ENCODE measurements around the gene CCDC175.

The CCDC175 gene

DNA sequence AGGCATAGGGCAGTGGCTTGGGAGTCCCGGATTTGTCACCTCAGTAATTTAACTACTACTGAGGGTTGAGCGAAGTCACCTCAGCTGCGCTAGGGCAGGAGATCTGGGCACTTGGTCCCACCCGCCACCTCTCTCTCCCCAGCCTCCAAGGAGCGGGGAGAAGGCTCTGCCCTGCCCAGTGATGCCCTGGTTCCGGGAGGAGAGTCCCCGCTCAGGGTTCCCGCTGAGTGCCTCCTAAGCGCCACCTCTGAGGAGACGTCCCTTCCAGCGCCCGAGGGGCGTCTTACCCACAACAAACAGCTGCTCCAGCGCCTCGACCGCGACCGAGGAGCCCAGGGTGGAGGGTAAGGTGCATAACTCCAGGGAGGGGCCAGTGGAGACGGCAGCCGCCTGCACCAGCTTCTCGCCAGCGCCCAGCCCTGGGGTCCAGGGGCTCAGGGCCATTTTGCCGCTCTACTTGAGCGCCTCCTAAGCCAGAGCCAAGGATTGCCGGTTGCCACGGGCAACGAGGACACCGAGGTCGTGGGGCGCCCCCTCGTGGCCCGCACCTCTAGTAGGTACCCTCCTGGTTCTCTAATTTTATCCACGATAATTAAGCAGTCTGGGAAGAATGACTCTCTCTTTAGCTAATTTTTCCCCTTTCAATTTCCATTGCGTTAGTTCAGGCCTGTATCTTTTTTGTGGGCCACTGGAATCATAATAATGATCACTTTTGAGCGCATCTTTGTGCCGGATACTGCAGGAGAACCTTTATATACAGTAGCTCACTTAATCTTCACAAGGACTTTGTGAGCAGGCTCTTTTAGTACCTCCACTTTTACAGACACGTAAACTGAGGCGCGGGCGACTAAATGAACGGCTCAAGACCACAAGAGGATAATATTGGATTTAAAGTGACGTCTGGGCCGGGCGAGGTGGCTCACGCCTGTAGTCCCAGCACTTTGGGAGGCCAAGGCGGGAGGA lies at the start of gene CCDC175:
CCDC175 (minus strand) TSS at position 481 of the 963 bp plus-strand sequence; CDS start at position 444, 37 bp downstream.
- DNase-seq, result peak; percentile 32

DNA sequence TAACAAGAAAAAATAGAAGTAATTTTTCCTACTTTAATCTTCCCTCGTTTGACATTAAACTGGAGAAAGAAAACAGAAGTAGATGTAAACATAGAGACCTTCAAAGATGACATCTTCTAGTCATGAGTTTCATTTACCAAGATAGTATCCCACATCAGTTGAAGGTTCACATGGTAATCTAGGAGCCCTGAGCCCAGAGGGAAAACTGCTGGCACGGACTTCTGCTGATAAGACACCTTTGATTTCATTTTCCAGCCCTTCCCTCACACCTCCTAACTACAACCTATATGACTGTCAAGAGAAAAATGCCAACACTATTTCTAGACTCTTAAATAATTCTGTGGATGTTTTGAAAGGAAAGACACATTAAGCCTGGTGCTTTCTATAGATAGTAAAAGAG lies 46.0 kb upstream of the CCDC175 start:
- DNase-seq, result no peak

DNA sequence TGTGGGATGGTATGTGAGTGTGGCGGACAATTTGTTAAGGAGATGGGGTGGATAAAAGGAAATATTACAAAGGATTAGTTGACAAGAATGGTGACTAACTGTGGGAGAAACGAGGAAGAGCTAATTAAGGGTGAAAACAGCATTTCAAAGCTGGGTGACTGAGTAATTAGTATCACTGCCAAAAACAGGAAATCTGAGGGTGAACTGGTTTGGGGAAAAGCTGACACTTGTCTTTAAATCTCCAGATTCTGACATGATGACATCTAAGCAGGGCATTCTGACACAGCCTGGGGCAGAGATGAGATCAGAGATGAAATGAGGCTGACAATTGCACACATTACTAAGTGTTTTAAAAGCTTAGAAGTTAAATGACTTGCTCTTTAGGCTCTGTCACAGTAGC lies 42.4 kb upstream of the CCDC175 start:
- no peak for DNase-seq

DNA sequence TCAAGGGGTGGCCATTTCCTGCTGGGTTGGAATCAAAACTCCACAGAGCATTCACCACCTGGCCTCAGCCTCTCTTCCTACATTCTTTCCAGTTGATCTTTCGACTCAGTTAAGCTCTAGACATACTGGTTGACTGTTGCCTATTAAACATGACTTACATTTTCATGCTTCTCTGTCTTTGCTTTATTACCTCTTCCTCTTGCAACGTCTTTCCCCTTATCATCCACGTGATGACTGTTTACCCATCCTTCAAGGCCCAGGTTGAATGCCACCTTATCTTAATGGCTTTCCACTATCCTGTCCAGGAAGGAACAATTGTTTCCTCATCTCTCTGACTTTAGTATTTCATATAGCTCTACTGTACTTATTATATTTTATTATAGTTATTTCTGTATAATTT lies 24.4 kb upstream of the CCDC175 start:
- DNase-seq, result no peak

DNA sequence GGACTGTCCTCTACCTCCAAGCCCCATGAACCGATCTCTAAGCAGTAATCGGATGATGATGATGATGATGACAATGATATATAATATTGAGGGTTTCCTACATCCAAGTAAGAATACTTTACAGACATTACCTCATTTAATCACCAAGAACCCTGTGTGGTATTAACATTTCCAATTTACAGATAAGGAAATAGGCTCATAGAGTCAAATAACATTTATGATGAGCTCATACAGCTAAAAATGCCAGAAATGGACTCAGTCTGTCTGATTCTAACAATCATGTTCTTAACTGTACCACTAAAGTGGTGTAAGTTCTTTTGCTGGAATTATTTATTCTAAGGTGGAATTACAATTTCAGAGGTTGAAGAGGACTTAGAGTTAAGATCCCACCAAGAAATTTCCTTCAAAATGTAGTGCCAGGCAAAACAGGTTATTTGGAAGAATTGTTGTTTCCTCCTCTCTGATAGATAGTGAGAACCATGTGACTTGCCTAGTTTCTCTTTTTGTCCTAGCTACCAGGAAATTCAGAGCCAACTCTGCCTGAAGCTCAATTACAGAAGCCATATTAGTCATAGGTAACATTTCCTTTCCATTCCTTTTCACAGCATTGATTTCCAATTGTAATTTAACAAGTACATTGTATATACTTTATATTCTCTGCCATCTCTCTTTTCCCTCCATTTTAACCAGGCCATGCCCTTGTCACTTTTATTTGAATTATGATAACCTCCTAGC lies 23.8 kb upstream of the CCDC175 start:
- DNase-seq, result no peak

DNA sequence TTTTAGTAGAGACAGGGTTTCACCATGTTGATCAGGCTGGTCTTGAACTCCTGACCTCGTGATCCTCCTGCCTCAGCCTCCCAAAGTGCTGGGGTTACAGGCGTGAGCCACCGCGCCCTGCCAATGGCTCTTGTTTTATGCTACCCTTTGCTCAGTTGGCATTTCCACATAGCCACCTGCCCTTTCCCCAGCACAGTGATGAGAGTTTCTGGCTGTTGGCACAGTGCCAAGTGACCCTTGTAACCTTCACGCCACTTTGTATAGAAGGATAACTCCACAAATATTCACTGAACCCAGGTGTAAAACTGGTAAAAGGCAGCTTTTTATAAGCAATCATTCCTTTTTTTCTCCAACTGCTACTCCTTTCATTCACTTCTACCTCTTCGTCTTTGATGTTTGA lies 18.5 kb upstream of the CCDC175 start:
- no peak for DNase-seq

DNA sequence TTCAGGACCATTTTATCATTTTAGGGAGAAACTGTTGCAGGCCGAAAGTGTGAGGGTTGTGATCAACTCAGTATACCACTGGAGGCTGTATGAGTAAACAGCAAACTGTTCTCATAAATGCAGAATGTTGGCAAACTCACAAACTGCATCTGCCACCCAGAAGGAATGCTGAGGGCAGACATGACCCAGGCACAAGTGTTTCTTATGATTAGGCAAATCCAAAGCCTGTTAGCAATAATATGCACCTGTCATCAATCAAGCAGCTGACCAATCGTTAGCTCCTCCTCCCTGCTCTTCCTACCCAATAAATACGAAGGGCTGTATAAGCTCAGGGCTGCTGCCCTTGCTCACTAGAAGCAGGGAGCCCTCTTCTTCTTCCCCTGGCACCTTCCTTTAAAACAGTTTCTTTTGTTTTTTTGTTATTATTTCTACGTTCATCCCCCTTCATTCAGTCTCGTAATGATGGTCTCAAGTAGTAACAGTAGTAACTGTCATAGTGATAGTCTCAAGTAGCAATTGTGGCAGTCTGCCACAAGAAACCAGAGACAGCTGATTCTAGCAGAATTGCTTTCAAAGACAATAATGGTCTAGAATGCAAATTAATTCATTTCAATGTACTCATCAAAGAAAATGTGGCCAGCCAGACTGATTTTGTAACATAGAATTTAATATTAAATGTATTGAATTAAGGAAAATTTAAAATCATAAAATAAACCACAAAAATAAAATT lies 15.2 kb upstream of the CCDC175 start:
- DNase-seq, result no peak

DNA sequence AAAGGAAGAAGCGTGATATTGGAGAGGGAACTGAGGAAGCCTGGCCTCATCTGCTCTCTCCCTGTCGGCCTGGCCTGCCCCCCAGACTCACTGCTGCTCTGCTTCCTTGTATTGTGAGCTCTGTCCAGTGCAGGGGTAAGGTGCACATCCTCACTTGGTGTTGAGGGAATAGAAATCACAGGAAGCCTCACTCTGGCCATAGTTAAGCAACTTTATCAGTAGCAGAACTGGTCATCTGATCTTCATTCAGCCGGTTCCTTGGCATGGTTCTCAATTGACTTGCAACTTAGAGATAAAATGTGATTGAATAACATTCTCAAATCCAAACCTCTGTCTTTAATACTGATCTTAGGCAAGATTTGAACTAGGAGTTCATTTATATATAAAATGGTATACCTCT lies 11.5 kb upstream of the CCDC175 start:
- no peak for DNase-seq

DNA sequence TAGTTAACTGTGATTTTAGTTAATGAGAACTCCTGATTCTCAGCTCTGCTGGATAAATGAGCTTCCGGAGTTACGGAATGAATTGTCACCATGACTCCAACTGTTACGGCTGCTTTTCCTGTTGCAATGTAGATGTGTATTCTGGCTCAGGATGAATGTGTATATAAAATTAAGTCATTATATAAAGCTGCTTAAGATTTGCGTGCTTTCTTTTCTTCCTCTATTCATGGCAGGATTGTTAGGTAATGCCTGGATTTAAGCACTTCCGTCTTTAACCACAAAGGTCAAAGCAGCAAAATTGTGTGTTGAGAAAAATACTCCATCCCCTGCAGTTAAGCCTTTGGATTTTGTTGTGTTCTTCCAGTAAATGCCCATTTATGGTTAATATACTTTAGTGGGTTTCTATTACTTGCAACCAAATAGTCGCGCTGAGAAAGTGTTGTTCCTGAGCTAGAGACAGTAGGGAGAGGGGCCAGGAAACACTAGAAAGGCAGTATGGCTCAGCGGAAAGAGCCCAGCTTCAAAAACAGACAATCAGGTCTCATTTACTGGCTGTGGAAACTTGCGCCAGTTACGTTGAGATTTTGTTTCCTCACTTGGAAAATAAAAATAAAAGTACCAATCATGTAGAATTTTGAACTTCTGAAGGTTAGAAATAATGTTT lies 9.4 kb upstream of the CCDC175 start:
- no peak for DNase-seq

DNA sequence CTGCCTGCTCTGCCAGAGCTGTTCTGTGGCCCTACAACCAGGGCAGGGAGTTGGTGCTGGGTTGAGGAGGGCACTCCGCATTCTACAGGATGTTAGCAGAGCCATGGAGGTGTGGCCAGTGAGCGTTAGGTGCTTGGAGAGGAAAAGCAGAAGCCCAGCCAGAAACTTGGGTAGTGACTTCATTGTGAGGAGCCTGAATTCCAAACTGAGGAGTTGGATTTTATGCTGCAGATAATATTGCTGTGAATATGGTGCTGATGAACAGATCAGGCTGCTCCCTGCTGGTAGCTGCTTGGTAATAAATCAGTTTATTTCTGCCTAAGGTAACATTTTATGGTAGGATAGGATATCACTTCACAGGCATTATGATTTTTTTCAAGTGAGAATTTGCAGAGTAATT lies 7.1 kb upstream of the CCDC175 start:
- DNase-seq, result no peak

DNA sequence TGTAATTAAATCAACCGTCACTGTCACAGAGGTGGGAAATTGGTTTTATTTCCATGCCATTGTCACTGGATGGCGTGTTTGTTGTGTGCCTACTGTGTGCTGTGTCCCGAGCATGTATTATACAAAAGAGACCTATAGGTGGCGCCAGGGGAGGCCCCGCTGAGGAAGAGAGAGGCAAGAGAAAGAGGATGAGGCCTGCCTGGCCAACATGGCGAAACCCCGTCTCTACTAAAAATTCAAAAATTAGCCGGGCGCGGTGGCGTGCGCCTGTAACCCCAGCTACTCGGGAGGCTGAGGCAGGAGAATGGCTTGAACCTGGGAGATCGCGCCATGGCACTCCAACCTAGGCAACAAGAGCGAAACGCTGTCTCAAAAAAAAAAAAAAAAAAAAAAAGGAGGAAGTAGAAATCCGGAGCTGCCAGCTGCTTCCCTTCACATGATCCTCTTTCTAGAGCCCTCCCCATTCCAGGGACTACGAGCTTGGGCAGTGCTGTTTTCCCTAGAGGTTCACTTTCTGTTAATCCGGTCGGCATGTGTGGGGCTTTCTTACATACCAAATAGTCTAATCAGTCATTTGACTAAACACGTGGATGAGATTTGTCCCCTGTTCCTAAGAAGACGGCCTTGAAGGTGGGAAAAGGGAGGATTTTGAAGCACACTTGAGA lies 6.4 kb upstream of the CCDC175 start:
- DNase-seq, result peak; percentile 82

DNA sequence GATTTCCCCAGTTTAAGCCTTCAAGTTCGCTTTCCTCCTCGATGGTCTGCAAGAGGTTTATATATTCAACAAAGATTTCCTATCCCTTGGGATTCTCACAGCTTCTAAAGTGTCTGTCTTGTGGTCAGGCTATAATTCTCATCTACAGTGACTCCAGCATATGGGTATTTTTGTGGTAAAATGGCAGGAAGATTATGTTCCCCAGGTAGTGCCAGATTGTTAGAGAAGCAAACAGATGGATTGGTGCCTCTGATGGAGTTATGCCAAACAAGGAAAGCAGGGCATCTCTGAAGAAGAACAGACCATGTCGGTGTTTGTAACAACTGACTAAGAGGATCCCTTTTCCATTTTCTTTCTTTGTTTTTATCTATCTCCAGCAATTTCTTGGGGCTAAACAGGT lies 5.5 kb upstream of the CCDC175 start:
- peak; percentile 86 for DNase-seq

DNA sequence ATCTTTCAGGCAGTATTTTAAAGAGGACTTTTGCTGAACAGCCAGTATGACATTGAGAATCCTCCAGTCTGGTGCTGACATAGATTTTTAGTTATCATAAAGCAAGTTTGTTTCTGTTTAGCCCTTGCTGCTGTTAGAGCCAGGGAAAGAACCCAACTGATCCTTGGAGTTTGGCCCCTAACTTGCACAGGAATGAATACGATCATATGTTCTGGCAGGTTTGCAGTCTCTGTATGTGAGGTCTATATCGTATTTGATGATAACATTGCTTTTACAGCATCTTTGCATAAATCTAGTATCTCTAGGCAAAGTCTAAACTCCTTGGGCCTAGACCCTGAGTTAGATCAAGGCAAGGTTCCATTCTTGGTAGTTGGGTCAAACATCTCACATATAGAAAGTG lies 4.3 kb upstream of the CCDC175 start:
- DNase-seq, result no peak

DNA sequence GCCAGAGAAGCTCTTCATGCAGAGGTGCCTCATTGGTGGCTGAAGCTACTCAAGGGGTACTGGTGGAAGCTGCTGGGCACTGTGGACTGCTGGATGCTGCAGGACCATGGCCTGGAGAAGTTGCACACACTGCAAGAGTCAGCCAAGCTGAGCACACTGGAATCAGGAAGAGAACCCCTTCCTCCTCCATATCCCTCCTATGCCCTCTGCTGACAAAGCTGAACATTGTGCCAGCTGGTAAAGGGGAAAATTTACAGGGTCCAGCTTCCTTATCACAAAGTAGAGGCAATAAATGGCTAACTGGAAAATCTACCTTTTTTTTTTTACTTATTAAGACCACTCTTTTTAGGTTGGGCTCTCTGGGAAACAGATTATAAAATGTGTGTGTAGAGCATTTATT lies 6.5 kb downstream of the CCDC175 start:
- no peak for DNase-seq

DNA sequence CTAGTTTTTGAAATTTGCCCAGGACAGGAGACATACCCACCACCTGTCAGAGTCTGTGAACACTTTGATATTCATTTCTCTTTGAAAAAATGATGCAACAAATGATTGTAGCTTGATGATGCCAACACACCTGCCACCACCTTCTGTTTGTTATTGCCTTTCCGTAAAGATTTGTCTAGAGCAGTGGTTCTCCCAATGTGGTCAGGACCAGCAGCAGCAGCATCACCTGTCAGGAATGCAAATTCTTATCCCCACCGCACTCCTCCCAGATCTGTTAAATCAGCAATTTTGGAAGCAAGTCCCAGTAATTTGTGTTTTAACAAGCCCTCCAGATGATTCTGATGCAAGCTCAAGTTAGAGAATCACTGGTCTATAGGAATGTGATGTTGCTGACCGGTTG lies 9.9 kb downstream of the CCDC175 start:
- peak; percentile 87 for DNase-seq

DNA sequence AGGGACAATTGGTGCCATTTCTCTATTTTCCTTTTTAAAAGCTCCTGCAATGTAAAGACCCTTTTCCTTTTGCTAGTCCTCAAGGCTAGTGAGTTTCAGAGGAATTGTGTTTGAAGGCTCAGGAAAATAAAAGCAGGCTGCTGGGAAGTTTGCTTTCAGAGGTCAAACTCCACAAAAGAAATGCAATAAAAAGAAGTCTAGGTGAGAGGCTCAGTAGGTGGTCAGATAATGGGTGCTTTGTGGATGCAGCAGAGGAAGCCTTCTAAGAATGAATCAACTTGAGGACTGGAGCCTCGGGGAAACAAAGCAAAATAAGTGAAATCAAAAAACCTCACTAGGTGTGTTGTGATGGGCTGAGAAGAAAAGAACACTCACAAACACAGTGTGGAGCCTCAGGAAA lies 10.3 kb downstream of the CCDC175 start:
- no peak for DNase-seq

DNA sequence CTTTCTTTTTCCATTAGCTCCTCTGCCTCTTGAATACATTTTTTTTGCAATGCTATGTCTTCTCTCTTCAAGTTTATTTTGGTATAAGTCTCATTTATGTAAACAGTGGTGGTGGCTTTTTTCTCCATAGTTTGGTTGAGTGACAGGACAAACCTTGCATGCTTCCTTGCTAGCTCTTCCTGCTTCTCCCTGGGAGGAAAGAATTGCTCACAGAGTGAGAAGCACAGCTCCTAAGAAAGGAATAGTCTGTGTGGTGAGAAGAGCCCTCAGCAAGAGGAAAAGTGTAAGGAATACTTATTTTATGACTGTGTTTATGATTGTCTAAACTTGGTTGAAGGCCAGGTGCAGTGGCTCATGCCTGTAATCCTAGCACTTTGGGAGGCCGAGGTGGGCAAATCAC lies 11.5 kb downstream of the CCDC175 start:
- DNase-seq, result no peak

DNA sequence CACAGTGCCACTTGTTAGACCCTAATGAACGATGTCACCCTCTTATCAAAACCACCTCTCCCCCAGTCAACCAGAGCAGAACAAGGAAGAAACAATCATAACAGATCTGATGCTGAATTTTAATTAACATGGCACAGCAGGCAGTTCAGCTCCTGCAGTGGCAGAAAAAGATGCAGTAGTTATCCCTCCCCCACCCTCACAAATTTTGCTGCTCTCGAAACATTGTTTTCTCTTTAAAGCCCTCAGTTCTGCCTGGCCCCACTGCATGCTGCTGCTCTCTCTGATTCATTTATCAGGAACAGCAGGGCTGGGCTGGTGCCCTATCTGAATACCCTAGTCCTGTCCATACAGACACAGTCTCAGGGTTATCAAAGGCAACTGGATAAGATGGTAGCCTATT lies 12.2 kb downstream of the CCDC175 start:
- no peak for DNase-seq

DNA sequence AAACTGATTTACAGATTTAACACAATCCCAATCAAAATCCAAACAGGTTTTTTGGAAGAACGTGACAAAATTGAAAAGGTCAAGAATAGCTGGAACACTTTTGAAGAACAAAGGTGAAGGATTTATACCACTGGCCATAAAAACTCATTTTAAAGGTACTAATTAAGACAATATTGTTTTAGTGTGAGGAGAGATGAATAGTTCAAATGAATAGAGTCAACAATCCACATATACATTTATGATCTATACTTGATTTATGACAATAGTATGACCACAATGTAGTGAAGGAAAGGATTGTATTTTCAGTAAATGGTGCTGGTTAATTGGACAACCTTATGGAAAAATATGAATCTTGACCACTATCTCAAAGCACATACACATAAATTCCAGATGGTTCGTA lies 29.3 kb downstream of the CCDC175 start:
- DNase-seq, result no peak

DNA sequence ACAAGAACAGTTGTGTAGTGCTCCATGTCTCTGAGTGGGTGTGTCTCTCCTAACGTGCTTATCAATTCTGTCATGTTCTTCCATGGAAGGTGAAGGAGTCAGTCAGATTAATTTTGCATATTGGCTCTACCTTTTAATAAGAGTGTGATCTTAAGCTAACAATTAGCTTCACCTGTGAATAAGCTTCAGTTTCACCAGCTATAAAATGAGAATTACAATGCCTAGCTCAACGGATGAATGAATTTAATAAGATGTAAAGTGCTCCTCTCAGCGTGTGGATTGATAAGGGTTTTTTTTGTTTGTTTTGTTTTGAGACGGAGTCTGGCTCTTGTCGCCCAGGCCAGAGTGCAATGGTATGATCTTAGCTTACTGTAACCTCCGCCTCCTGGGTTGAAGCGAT lies 32.7 kb downstream of the CCDC175 start:
- no peak for DNase-seq

DNA sequence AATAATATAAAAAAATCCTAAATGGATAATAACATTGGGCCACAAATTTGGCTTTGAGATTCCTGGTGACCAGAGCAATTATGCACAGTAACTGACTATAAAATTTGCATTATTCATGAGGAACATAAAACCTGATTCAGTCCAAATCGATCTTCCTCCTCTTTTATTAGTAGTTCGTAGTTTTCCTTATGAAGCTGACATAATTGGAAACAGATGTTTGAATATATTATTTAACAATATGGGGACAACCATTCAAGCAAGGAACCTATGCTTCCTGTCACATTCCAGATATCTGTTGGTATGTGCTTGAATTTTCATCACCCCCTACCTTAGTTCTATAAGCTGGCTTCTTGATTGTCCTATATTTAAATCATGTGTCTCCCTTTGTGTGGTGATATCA lies 34.9 kb downstream of the CCDC175 start:
- no peak for DNase-seq

DNA sequence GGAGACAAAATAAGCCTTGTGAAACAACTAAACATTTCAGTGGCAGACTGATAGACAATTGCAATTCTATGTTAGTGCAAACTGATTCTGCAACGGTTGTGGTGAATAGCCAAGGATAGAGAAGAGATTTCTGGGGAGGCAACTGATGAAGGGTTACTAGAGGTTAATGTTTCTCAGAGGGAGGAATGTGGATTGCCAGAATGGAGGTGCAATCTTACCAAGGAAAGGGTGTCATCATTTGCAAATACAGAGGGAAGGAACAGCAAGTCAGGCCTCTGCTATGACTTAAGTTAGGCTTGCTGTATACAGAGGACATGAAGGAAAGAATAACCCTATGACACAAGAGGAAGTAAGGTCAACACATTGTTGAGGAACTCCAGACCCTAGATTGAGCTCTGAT lies 35.8 kb downstream of the CCDC175 start:
- DNase-seq, result no peak
